MM.1S (cell line): ENCODE data around the gene NKAPD1.

Experiments used
- EZH2 ChIP-seq: fragments of 300-600 bp; sonication (generic); optimal IDR thresholded peaks from 2 replicates; pipeline ENCODE3; 2017; ENCODE audit warnings: low read depth, mild to moderate bottlenecking, antibody characterized with exemption, low read length, mixed read lengths
- TF ChIP-seq, protein P1 (sequence below): fragments of 300-600 bp; sonication (generic); IDR thresholded peaks from 2 replicates; pipeline ENCODE4 v1.5.1; 2016; ENCODE audit warnings: antibody characterized with exemption, low read length, mixed read lengths

DNA sequence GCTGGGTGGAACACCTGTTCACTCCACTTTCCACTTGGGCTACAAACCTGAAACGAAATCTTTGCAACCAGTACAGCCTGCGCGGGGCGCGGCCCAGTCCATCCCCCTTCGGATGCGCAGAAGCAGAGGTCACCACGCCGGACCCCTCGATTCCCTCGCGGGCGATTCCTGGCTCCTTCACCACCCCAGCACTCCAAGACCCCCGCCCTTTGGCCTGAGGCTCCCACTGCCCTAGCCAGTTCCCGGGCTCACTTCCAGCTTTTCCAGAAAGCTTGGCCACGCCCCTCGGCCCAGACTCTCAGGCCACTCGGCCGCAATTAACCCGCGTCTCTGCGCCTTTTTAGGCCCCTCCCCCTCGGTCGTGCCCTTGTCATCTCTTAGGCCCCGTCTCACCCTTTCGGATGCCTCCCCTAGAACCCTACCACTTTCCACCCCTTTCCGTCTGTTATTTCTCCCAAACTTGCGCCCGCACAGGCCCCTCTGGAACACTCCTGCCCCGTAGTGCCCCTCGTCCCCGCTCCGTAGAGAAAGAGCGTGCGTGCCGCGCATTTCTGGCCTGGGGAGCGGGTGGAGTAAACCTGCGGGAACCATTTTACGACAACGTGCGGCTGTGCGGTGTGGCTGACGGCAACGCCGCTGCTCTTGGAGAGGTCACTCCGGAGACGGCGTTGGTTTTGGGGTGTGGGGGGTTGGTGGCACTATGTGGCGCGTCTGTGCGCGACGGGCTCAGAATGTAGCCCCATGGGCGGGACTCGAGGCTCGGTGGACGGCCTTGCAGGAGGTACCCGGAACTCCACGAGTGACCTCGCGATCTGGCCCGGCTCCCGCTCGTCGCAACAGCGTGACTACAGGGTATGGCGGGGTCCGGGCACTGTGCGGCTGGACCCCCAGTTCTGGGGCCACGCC is 49.1 kb upstream of the NKAPD1 start, which contains the start of gene DLAT:
- TF ChIP-seq, protein P1, sequence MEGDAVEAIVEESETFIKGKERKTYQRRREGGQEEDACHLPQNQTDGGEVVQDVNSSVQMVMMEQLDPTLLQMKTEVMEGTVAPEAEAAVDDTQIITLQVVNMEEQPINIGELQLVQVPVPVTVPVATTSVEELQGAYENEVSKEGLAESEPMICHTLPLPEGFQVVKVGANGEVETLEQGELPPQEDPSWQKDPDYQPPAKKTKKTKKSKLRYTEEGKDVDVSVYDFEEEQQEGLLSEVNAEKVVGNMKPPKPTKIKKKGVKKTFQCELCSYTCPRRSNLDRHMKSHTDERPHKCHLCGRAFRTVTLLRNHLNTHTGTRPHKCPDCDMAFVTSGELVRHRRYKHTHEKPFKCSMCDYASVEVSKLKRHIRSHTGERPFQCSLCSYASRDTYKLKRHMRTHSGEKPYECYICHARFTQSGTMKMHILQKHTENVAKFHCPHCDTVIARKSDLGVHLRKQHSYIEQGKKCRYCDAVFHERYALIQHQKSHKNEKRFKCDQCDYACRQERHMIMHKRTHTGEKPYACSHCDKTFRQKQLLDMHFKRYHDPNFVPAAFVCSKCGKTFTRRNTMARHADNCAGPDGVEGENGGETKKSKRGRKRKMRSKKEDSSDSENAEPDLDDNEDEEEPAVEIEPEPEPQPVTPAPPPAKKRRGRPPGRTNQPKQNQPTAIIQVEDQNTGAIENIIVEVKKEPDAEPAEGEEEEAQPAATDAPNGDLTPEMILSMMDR = no peak
- TF ChIP-seq EZH2 = no peak
